ENCODE data around the gene THAP7. TPM values are rescaled to one million over a fixed set of nuclear protein-coding genes. Genes with fewer than 3 reads are reported as not detected.

Gene THAP7
- total RNA-seq, 1 donor from 2014 or later = 22.0 TPM

DNA sequence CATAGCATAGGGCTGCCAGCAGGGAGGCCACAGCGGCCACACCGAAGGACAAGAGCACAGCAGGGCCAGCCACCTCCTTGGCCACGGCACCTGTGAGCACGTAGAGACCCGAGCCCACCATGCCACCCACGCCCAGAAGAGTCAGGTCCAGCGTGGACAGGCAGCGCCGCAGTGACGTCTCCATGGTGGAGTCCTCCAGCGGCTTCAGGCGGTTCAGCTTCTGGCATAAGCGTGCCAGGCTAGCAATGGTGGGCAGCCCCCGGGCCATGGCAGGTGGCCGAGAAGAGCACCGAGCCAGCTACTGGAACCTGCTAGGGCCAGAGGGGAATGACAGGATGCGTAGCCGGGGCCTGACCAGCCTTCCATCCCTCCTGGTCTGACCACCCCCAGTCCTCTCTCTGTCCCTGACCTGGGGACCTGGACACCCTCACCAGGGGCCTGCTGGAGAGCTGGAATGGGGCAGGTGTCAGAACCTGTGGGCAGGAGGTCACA lies 29.7 kb upstream of the THAP7 start:
- no peak for DNase-seq (ENCODE audit: low spot score in 2 of 2, unreplicated experiment in 2 of 2)
- Mint-ChIP-seq H3K4me1 (peaks cover 30% of the 10 kb centered on the region), H3K36me3 (no peaks in the 10 kb centered on the region), H3K27ac (no peak overlapping the region), H3K9me3 (no peaks in the 10 kb centered on the region), H3K4me3 (peak overlapping the region; percentile 60), H3K27me3 (ENCODE audit: low read depth) (peaks cover 6% of the 10 kb centered on the region)
- TF ChIP-seq, protein P1, sequence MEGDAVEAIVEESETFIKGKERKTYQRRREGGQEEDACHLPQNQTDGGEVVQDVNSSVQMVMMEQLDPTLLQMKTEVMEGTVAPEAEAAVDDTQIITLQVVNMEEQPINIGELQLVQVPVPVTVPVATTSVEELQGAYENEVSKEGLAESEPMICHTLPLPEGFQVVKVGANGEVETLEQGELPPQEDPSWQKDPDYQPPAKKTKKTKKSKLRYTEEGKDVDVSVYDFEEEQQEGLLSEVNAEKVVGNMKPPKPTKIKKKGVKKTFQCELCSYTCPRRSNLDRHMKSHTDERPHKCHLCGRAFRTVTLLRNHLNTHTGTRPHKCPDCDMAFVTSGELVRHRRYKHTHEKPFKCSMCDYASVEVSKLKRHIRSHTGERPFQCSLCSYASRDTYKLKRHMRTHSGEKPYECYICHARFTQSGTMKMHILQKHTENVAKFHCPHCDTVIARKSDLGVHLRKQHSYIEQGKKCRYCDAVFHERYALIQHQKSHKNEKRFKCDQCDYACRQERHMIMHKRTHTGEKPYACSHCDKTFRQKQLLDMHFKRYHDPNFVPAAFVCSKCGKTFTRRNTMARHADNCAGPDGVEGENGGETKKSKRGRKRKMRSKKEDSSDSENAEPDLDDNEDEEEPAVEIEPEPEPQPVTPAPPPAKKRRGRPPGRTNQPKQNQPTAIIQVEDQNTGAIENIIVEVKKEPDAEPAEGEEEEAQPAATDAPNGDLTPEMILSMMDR (IDR thresholded peaks at IDR 0.05; ENCODE audit: unreplicated experiment) = no peak

DNA sequence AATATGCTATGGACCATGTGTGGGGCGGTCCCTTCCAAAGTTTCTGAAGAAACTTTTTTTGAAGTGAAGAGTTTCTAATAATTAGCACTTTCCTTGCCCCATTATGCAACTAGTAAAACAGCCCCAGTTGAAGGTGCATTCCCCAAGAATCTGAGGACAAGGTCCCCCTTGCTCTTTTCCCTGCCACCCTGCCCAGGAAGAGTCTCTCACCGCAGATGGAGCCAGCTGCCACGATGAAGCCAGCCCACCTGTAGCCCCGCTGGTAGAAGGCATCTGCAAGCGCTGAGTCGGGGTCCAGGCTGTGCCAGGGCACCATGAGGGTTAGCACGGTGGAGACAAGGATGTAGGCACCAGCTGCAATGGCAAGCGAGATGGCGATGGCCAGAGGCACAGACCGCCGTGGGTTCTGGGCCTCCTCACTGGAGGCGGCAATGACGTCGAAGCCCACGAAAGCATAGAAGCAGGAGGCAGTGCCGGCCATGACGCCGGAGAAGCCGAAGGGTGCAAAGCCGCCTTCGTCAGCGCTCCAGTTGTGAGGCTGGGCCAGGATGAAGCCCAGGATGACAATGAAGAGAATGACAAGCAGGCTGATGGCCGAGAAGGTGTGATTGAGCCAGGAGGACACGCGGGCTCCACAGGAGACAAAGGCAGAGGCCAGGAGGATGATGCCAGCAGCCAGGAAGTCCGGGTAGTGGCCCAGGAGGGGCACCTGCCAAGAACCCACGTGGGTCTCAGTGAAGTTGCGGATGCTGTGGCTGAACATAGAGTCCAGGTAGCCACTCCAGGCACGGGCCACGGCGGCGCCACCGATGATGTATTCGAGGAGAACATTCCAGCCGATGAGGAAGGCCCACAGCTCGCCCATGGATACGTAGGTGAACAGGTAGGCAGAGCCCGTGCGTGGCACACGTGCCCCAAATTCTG lies 29.0 kb upstream of the THAP7 start:
- Mint-ChIP-seq H3K27me3 (ENCODE audit: low read depth) (peaks cover 6% of the 10 kb centered on the region), H3K9me3 (no peaks in the 10 kb centered on the region), H3K4me3 (peak overlapping the region; percentile 15), H3K27ac (no peak overlapping the region), H3K4me1 (peaks cover 30% of the 10 kb centered on the region), H3K36me3 (no peaks in the 10 kb centered on the region)
- TF ChIP-seq, protein P1 (IDR thresholded peaks at IDR 0.05; ENCODE audit: unreplicated experiment) = no peak
- no peak for DNase-seq (ENCODE audit: low spot score in 2 of 2, unreplicated experiment in 2 of 2)

DNA sequence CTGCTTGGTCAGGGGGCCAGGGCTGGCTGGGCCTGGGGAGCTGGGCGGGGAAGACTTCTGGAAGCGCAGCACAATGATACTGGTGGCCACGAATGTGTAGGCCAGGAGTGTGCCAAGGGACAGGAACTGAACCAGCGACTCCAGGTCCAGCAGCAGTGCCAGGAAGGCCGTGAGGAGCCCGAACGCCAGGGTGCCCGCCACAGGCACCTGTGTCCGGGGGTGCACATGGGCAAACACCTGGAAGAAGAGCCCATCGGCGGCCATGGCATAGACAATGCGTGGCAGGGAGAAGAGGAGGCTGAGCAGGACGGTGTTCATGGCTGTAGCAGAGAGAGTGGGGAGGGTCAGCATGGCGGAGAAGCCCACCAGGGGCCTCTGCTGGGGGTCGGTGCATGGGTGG lies 28.1 kb upstream of the THAP7 start:
- no peak for DNase-seq (ENCODE audit: low spot score in 2 of 2, unreplicated experiment in 2 of 2)
- peaks cover 6% of the 10 kb centered on the region for H3K27me3 Mint-ChIP-seq (ENCODE audit: low read depth)
- TF ChIP-seq, protein P1 (IDR thresholded peaks at IDR 0.05; ENCODE audit: unreplicated experiment) = no peak
- H3K27ac Mint-ChIP-seq = no peak overlapping the region
- H3K36me3 Mint-ChIP-seq = no peaks in the 10 kb centered on the region
- H3K4me1 Mint-ChIP-seq = peaks cover 30% of the 10 kb centered on the region
- no peaks in the 10 kb centered on the region for H3K9me3 Mint-ChIP-seq
- no peak overlapping the region for H3K4me3 Mint-ChIP-seq

DNA sequence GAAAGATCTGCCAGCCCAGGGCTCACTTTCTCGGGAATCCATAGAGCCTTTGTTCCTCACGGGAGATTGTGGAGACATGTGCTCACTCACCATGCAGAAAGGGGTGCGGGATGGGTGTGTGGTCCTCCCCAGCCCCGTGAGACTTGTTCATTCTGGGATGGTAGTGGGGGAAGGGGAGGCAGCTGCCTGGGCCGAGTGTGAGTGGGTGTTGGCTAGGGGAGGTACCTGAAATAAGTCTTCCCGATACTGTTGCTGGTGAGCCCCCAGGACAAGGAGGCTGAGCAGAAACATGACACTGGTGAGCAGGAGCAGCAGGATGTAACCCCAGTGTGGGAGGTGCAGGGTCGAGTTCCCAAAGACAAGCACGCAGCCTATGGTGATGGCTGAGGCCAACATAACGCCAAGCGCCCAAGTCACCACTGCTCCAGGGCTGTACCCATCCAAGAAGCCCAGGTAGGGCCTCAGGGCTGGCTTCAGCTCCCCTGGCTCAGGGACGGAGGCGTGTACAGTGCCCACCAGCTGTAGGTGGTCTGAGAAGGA lies 27.6 kb upstream of the THAP7 start:
- DNase-seq (ENCODE audit: low spot score in 2 of 2, unreplicated experiment in 2 of 2) = no peak
- peaks cover 6% of the 10 kb centered on the region for H3K27me3 Mint-ChIP-seq (ENCODE audit: low read depth)
- no peak overlapping the region for H3K27ac Mint-ChIP-seq
- no peak overlapping the region for H3K4me3 Mint-ChIP-seq
- TF ChIP-seq, protein P1 (IDR thresholded peaks at IDR 0.05; ENCODE audit: unreplicated experiment) = no peak
- H3K36me3 Mint-ChIP-seq = no peaks in the 10 kb centered on the region
- H3K9me3 Mint-ChIP-seq = no peaks in the 10 kb centered on the region
- peaks cover 30% of the 10 kb centered on the region for H3K4me1 Mint-ChIP-seq

DNA sequence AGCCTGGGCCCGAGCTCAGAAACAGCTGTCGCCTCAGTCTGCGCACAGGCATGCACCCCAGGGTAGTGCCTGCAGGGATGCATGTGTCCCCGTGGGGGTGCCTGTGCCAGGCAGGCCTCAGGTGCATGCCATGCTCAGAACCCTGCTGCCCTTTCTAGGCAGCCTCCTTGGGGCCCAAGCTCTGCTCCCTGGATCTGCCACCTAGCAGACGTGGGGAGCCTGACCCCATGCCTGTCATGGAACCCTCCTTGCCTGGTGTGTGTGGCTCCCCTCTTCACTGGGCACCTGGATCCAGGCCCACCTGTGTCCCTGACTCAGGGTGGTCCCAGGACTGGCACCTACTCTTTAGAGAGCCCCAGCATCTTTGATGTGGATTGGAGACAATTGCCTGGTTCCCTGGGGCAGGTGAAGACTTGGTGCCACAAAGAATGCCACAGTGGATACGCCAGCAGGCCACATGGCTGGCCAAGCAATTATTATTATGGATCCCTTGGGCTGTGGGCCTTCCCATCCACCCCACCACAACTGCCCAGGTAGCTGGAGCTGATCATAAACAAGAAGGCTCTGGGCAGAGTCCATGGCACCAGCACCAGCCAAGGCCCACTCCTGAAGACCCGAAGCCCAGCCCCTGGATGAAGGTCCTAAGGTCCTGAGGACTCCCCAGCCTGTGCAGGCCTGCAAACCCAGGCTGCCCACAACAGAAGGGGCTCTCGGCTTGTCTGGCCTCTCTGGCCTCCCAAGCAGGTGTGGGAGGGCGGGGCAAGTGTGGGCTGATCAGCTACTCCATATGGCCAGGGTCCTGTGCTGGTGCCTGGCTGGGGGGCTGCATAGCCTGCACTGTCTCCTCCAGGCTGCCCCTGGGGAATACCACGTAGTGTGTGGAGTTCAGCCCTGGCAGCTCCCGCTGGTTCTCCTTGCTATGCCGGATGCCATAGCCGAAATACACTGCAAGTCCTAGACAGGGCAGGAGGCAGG lies 26.6 kb upstream of the THAP7 start:
- Mint-ChIP-seq H3K4me1 (peaks cover 30% of the 10 kb centered on the region), H3K9me3 (no peaks in the 10 kb centered on the region), H3K36me3 (no peaks in the 10 kb centered on the region), H3K27ac (no peak overlapping the region), H3K27me3 (ENCODE audit: low read depth) (peaks cover 6% of the 10 kb centered on the region), H3K4me3 (no peak overlapping the region)
- no peak for DNase-seq (ENCODE audit: low spot score in 2 of 2, unreplicated experiment in 2 of 2)
- TF ChIP-seq, protein P1 (IDR thresholded peaks at IDR 0.05; ENCODE audit: unreplicated experiment) = no peak
